HepG2 (cell line): ENCODE measurements around the gene AVPR2.

Experiments
- CREB1 ChIP-seq, 2 experiments: fragments of 450-650 bp in 1 of 2; IDR thresholded peaks; 2 replicates each; pipeline ENCODE4 v1.6.1; 2016 to 2017; ENCODE audit warnings: control low read depth in 1 of 2, mild to moderate bottlenecking in 1 of 2, missing compliant biosample characterization in 1 of 2, missing genetic modification characterization in 1 of 2
- EZH2 ChIP-seq: conservative IDR thresholded peaks from 2 replicates; pipeline ENCODE4 v1.6.1; 2012; ENCODE audit warnings: mild to moderate bottlenecking, low read depth, low read length, moderate library complexity
- FOSL1 ChIP-seq: sonication (generic); formaldehyde crosslinking; IDR thresholded peaks from 2 replicates; pipeline ENCODE4 v1.9.0; 2021; ENCODE audit warnings: missing genetic modification reagents, borderline replicate concordance
- KMT2A ChIP-seq: sonication (generic); formaldehyde crosslinking; IDR thresholded peaks from 2 replicates; pipeline ENCODE4 v1.4.0; 2020; ENCODE audit warnings: missing genetic modification reagents
- PHF21A ChIP-seq: sonication (generic); formaldehyde crosslinking; IDR thresholded peaks from 2 replicates; pipeline ENCODE4 v1.5.0; 2020; ENCODE audit warnings: mild to moderate bottlenecking, missing genetic modification reagents
- POLR2A ChIP-seq, 2 experiments: IDR thresholded peaks; 2 replicates each; pipeline ENCODE4 v1.6.1; 2011; ENCODE audit warnings: low read depth in 2 of 2, low read length in 2 of 2, mild to moderate bottlenecking in 1 of 2, moderate library complexity in 1 of 2; ENCODE audit not compliant: insufficient read depth in 1 of 2
- TBL1XR1 ChIP-seq: fragments of 150-350 bp; IDR thresholded peaks from 2 replicates; pipeline ENCODE4 v1.6.1; 2014; ENCODE audit warnings: borderline replicate concordance, low read length; ENCODE audit not compliant: partially characterized antibody
- ZBTB4 ChIP-seq: sonication (generic); formaldehyde crosslinking; IDR thresholded peaks from 2 replicates; pipeline ENCODE4 v1.4.0; 2020; ENCODE audit warnings: missing genetic modification reagents, mild to moderate bottlenecking, borderline replicate concordance
- ZNF101 ChIP-seq: sonication (generic); formaldehyde crosslinking; IDR thresholded peaks from 2 replicates; pipeline ENCODE4 v1.4.0; 2020; ENCODE audit warnings: mild to moderate bottlenecking, low read depth, missing genetic modification reagents, borderline replicate concordance
- ZNF24 ChIP-seq: fragments of 450-650 bp; IDR thresholded peaks from 2 replicates; pipeline ENCODE4 v1.6.1; 2017; ENCODE audit warnings: antibody characterized with exemption, mild to moderate bottlenecking

- no peak for TF ChIP-seq EZH2
- no peak for TF ChIP-seq POLR2A (IDR thresholded peaks at IDR 0.05; ENCODE audit: insufficient read depth in 1 of 2, low read depth in 2 of 2, low read length in 2 of 2)
- TF ChIP-seq CREB1 (IDR thresholded peaks at IDR 0.05): no peak
- TF ChIP-seq CREB1 (CRISPR knock-in tag; IDR thresholded peaks at IDR 0.05): no peak
- no peak for TF ChIP-seq ZNF24
- TF ChIP-seq PHF21A (CRISPR knock-in tag): no peak
- TF ChIP-seq TBL1XR1: no peak
- TF ChIP-seq ZBTB4: no peak
- TF ChIP-seq ZNF101 (CRISPR knock-in tag): no peak
- TF ChIP-seq FOSL1 (CRISPR knock-in tag): no peak
- no peak for TF ChIP-seq KMT2A
Measured at GRCh38 chrX:153948847-153949805, 44.7 kb downstream of the AVPR2 start.
